ENCODE data around the gene NRROS. TPM values are rescaled to one million over a fixed set of nuclear protein-coding genes. Genes with fewer than 3 reads are reported as not detected.

NRROS gene
- total and polyA plus RNA-seq, 2 of the 13 experiments (the other 11 are each of a cell fraction or from before 2014, with no cell fraction given): not detected

GRCh38 chr3:196632046-196632751, 7.3 kb upstream of the NRROS start (continued):
- no peak for TF ChIP-seq ZNF333 (CRISPR knock-in tag; IDR thresholded peaks at IDR 0.05; ENCODE audit: borderline replicate concordance)
- 0 out of 2 replicates have a peak, but pooled peaks have one; percentile 54 for TF ChIP-seq KLF11 (CRISPR knock-in tag; IDR thresholded peaks at IDR 0.05)
- 0 out of 2 replicates have a peak, but pooled peaks have one; percentile 9 for TF ChIP-seq CEBPG (CRISPR knock-in tag; IDR thresholded peaks at IDR 0.05)
- TF ChIP-seq BRD4 (CRISPR knock-in tag; IDR thresholded peaks at IDR 0.05): peak; percentile 46; the same call in 1 of the 2 replicates
- TF ChIP-seq FOXC1 (CRISPR knock-in tag; IDR thresholded peaks at IDR 0.05; ENCODE audit: borderline replicate concordance): peak; percentile 40; the same call in 1 of the 2 replicates
- no peak for TF ChIP-seq THAP9 (CRISPR knock-in tag; IDR thresholded peaks at IDR 0.05; ENCODE audit: borderline replicate concordance)
- TF ChIP-seq E2F2 (CRISPR knock-in tag; IDR thresholded peaks at IDR 0.05; ENCODE audit: borderline replicate concordance): peak; percentile 38; the same call in 1 of the 2 replicates
- TF ChIP-seq ZNF639 (CRISPR knock-in tag; conservative IDR thresholded peaks at IDR 0.05): 0 out of 2 replicates have a peak, but pooled peaks have one; percentile 73
- no peak for TF ChIP-seq ATF1 (CRISPR knock-in tag; IDR thresholded peaks at IDR 0.05)
- 0 out of 2 replicates have a peak, but pooled peaks have one; percentile 32 for TF ChIP-seq ZBTB26 (CRISPR knock-in tag; IDR thresholded peaks at IDR 0.05; ENCODE audit: borderline replicate concordance)
- TF ChIP-seq ZNF766 (CRISPR knock-in tag; IDR thresholded peaks at IDR 0.05; ENCODE audit: borderline replicate concordance): peak; percentile 74; the same call in 1 of the 2 replicates
- TF ChIP-seq ZNF432 (CRISPR knock-in tag; IDR thresholded peaks at IDR 0.05; ENCODE audit: borderline replicate concordance): no peak
- TF ChIP-seq ZNF710 (CRISPR knock-in tag; IDR thresholded peaks at IDR 0.05; ENCODE audit: borderline replicate concordance): peak; percentile 73; the same call in 1 of the 2 replicates
- peak; percentile 92 for TF ChIP-seq ETV5 (CRISPR knock-in tag; IDR thresholded peaks at IDR 0.05; ENCODE audit: borderline replicate concordance)
- no peak for TF ChIP-seq JDP2 (CRISPR knock-in tag; IDR thresholded peaks at IDR 0.05; ENCODE audit: borderline replicate concordance)

All from HepG2 (cell line).